Measurements from ENCODE around the gene C7orf25.

The C7orf25 gene

DNA sequence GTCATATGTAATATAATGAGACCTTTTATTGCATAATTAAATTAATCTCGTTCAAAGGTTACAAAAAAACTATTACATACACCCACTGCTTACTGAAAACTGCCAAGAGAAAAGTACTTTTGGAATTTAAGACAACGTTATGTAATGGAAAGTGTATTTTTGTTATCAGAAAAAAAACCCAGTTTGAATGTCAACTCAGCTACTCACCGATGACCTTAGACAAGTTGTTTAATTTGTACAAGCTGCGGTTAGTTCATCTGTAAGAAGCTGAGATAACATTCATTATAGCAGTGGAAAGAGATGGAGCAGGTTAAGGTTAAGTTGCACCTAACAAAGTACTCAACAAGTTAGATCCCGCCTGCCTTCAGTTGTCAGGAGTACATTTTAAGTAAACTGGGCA, 19.0 kb upstream of the C7orf25 start:
- TF ChIP-seq, protein P1, sequence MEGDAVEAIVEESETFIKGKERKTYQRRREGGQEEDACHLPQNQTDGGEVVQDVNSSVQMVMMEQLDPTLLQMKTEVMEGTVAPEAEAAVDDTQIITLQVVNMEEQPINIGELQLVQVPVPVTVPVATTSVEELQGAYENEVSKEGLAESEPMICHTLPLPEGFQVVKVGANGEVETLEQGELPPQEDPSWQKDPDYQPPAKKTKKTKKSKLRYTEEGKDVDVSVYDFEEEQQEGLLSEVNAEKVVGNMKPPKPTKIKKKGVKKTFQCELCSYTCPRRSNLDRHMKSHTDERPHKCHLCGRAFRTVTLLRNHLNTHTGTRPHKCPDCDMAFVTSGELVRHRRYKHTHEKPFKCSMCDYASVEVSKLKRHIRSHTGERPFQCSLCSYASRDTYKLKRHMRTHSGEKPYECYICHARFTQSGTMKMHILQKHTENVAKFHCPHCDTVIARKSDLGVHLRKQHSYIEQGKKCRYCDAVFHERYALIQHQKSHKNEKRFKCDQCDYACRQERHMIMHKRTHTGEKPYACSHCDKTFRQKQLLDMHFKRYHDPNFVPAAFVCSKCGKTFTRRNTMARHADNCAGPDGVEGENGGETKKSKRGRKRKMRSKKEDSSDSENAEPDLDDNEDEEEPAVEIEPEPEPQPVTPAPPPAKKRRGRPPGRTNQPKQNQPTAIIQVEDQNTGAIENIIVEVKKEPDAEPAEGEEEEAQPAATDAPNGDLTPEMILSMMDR (IDR thresholded peaks at IDR 0.05; ENCODE audit: low read depth, low read length, missing control alignments): no peak

DNA sequence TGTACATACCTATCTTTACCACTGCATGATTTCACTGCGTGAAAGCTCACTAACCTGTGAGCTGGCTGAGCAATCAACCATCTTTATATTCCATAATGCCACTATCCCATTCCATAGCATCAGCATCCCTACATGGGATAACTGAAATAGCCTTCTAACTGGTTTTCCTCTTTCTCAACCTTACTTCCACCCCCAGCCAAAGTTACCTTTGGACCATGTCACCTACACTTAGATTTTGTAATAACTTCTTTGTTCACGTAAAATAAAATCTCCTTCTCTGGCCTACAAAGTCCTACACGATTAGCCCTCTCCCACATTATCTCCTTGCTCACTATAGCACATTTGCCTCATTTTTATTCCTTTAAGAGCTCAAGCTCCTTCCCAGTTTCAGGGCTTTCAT, 17.6 kb upstream of the C7orf25 start:
- no peak for DNase-seq (ENCODE audit: low read depth)
- peak overlapping the region; percentile 1; the same call in 1 of the 2 replicates for H3K4me3 ChIP-seq (ENCODE audit: low read depth, low read length)
- TF ChIP-seq, protein P1 (IDR thresholded peaks at IDR 0.05; ENCODE audit: low read depth, low read length, missing control alignments): no peak

More for the DNA sequence above, 19.0 kb upstream of the C7orf25 start:
- peak overlapping the region; percentile 94 for H3K4me3 ChIP-seq (ENCODE audit: low read depth, low read length)
- no peak for DNase-seq (ENCODE audit: low read depth)

DNA sequence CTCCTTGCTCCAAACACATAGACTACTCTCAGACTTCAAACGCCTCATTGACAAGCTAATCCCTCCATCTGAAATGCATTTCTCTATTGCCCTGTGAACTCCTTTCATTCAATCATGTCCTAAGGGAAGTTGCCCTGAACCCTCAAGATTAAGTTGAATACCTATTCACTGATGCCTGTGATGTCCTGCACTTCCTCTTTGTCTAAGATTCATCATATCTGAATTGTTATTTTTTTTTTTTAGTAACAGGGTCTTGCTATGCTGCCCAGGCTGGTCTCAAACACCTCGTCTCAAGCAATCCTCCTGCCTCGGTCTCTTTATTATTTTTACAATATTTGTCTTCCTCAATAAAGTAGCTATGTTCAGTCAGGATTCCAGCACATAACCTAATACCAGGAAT, 16.9 kb upstream of the C7orf25 start:
- DNase-seq (ENCODE audit: low read depth): no peak
- TF ChIP-seq, protein P1 (IDR thresholded peaks at IDR 0.05; ENCODE audit: low read depth, low read length, missing control alignments): no peak
- H3K4me3 ChIP-seq (ENCODE audit: low read depth, low read length): no peak overlapping the region

DNA sequence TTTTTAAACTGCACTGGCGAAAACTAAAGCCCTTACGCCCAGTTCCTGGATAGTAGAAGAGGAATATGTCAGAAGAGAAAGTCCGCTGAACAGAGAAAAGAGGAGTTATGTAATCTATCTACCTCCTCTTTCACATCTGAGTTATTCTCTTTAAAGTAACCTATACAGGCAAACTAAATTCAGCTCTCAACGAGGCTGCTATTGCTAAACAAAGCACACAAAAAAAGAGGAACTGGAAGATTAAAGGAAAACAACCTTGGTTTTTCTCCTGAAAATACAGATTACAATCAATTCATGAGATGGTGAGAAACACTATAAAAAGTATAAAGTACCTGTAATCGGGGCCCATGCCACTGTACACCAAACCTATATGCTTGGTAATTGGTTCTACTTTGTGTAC, 14.3 kb upstream of the C7orf25 start:
- no peak overlapping the region for H3K4me3 ChIP-seq (ENCODE audit: low read depth, low read length)
- DNase-seq (ENCODE audit: low read depth): no peak
- TF ChIP-seq, protein P1 (IDR thresholded peaks at IDR 0.05; ENCODE audit: low read depth, low read length, missing control alignments): no peak

DNA sequence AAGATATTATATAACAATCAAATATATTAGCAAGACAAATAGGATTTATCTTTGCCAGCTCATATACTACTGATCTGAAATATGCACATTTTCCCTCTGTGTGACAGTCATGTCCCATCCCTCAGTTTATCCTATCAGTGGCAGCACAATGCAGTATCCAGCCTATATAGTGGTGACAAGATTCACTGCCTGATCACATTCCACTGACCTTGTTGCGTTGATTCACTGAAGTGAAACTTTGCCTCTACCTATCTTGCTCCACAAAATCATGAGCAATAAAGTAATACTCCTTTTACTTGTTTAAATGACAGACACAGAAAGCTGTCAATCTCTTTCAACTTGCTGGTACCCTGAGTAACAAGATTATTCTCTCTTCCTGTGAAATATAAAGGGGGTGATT, 13.8 kb upstream of the C7orf25 start:
- TF ChIP-seq, protein P1 (IDR thresholded peaks at IDR 0.05; ENCODE audit: low read depth, low read length, missing control alignments): no peak

DNA sequence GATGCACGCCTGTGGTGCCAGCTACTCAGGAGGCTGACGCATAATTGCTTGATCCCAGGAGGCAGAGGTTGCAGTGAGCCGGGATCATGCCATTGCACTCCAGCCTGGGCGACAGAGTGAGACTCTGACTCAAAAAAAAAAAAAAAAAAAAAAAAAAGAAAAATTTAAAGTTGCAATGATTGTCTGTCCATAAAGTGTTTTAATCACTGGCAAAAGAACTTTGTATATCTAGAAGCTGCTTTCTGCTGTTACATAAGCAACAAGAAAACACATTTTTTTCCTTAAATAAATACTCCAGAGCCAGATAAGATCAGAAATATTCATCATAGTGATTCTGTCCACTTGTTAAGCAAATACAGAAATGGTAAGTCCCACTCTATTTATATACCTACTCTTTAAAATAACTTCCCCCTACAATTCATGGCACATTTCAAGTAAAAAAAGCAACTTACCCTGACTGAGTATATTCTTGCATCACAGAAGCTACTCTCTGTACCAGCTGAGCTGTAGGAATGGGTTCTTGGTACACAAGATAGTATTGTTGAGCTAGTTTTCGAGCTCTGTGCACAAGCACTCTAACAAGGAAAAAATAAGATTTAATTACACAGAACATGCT, 12.5 kb upstream of the C7orf25 start:
- TF ChIP-seq, protein P1 (IDR thresholded peaks at IDR 0.05; ENCODE audit: low read depth, low read length, missing control alignments): no peak
- no peak for DNase-seq (ENCODE audit: low read depth)
- no peak overlapping the region for H3K4me3 ChIP-seq (ENCODE audit: low read depth, low read length)

More for the DNA sequence above, 13.8 kb upstream of the C7orf25 start:
- no peak overlapping the region for H3K4me3 ChIP-seq (ENCODE audit: low read depth, low read length)
- DNase-seq (ENCODE audit: low read depth): no peak
